ENCODE data around the gene XRCC4. TPM values are rescaled to one million over a fixed set of nuclear protein-coding genes. Genes with fewer than 3 reads are reported as not detected.
A peak's percentile ranks its signal among the peaks of the same experiment; 100 is the strongest.
"Not testable (repeated sequence)": the region's sequence is repeated elsewhere in the genome, so short reads cannot be mapped to it uniquely, and the experiment has no call there.

XRCC4 gene
- total RNA-seq, 1 experiment from 2014 or later, result 15.6 TPM

DNA sequence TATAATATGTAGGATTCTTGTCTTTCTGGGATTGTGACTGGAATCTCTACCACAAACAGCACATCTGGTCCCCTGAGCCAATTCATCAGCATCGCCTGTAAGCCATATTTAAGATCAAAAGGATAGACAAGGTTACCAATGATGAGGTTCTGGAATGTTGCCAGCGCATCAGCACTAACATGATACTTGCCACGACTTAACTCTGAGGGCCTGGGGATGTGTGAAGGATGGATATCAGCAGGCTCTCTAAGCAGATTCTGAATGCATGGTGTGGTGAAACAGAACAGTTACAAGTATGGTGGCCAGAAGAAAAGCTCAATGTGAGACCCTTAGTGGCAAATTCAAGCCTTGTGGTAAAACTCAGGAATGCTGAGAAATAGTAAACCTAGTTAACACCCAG, 143.0 kb downstream of the XRCC4 start:
- no peak for DNase-seq (ENCODE audit: low read depth)
- in situ Hi-C loops (cut with HindIII; ENCODE audit: low pct_unique_long_range_greater_than_20kb, low sequenced_read_pairs), result no loop called here

DNA sequence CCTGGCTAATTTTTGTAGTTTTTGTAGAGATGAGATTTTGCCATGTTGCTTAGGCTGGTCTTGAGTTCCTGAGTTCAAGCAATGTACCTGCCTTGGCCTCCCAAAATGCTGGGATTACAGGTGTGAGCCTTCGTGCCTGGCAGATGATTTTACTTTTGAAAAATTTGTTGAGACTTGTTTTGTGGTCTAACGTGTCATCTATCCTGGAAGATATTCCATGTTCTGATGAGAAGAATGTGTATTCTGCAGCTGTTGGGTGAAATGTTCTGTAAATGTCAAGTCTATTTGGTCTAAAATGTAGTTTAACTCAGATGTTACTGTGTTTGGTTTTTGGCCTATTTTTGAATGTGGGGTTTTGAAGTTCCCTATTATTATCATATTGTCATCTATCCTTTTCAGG, 145.6 kb downstream of the XRCC4 start:
- no peak for DNase-seq (ENCODE audit: low read depth)
- in situ Hi-C loops (cut with HindIII; ENCODE audit: low pct_unique_long_range_greater_than_20kb, low sequenced_read_pairs), result no loop called here

DNA sequence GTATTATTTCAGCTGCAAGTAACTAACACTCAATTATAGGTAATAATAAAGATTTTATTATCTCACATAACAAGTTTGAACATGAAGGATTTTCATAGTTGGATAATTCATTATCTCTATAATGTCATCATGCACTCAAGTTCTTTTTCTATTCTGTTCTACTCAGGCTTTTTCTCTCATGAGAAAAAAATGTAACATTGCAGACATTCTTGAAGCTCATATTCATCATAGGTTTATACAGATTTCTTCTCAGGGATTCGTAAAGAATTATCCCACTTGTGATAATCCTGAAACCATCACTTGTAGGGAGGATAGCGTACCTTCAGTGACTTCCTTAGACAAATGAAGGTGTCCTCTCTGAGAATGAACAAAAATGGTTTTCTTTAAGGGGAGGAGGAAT, 150.3 kb downstream of the XRCC4 start:
- in situ Hi-C loops (cut with HindIII; ENCODE audit: low pct_unique_long_range_greater_than_20kb, low sequenced_read_pairs), result no loop called here
- no peak for DNase-seq (ENCODE audit: low read depth)

DNA sequence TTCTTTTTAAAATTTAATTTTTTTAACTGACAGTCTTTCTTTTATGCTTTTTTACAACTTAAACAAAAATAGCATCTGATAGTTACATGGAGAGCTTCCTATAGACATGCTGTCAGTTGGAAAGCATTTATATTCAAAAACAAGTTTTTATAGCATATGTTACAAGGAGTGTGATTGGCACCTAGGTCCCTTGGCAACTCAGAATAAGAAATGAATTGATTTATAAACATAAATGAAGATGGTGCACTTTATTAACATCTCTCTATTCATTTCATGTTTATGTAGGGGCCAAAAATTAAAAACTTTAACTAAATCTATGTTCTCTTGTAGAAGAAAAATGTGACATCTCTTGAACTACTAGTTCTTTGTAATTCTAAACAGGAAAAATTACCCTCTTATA, 153.2 kb downstream of the XRCC4 start:
- in situ Hi-C loops (cut with HindIII; ENCODE audit: low pct_unique_long_range_greater_than_20kb, low sequenced_read_pairs), result no loop called here
- DNase-seq (ENCODE audit: low read depth), result no peak

DNA sequence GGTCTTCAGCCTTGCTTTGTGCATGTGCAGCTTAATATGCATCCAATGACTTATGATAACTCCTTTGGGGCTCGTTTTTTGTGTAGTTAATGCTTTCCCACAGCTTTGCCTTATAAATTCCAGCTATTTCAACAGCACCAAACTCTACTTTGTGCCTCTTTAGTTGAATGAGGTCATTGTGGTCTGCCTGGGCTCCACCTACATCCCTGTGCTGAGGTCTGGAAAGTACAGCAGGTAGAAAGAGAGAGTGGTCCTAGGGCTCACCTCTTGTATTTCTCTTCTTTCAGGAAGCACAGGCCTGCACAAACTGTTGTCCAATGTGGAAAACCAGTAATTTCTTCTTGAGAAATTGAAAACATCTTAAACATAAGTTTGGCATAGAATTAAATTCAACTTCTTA, 167.2 kb downstream of the XRCC4 start:
- no peak for DNase-seq (ENCODE audit: low read depth)
- in situ Hi-C loops (cut with HindIII; ENCODE audit: low pct_unique_long_range_greater_than_20kb, low sequenced_read_pairs), result no loop called here

DNA sequence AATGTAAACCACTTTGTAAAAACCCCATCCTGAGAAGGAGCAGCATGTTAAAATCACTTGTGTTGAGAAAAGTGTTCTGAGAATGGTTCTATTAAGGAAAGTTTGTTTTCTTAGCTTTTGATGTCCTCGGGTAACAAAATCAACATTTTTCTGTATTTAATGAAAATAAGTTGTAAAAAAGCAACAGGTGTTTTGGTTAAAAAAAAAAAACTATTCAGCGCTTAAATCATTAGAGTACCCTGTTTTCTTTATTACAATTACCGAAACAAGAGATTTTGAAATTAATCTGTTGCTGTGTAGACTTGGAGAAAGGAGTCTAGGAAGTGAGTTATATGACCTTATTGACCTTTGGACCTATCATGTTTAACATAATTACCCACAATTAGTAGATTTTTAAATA, 167.7 kb downstream of the XRCC4 start:
- in situ Hi-C loops (cut with HindIII; ENCODE audit: low pct_unique_long_range_greater_than_20kb, low sequenced_read_pairs), result no loop called here
- DNase-seq (ENCODE audit: low read depth), result no peak

DNA sequence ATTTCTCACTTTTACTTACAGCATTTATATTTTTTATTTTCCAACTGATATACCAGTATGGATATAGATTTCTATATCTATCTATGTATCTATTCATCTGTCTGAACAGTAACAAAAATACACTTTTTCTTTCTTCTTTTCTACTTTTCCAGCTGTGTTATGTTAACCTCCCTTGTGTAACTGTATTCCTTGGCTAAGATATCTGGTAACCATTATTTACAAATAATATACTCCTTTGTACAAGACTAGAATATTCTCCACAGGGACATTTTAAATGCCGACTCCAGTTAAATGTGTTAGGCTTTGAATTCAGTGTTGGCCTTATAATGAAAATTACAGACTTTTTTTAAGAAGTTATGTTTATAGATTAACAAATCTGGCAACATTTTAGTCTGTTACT, 168.7 kb downstream of the XRCC4 start:
- DNase-seq (ENCODE audit: low read depth), result no peak
- in situ Hi-C loops (cut with HindIII; ENCODE audit: low pct_unique_long_range_greater_than_20kb, low sequenced_read_pairs), result no loop called here

DNA sequence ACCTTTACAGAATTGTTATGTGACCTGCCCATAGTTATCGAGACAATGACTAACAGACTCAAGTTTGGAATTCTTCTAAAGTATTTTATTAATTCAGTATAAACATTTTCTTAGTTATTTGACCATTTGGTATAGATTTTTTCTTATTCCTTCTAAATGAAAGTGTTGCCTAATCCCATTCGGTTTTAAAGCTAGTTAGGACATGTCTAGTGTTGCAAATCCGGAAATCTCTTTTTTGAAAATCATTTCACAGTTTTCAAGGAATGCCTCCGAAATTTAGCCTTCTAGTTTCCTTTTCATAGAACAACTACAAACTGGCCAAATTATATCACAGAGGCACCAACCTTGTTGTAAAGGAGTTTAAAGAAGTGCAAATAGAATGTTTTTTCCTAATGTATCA, 171.8 kb downstream of the XRCC4 start:
- in situ Hi-C loops (cut with HindIII; ENCODE audit: low pct_unique_long_range_greater_than_20kb, low sequenced_read_pairs), result no loop called here
- DNase-seq (ENCODE audit: low read depth), result no peak

DNA sequence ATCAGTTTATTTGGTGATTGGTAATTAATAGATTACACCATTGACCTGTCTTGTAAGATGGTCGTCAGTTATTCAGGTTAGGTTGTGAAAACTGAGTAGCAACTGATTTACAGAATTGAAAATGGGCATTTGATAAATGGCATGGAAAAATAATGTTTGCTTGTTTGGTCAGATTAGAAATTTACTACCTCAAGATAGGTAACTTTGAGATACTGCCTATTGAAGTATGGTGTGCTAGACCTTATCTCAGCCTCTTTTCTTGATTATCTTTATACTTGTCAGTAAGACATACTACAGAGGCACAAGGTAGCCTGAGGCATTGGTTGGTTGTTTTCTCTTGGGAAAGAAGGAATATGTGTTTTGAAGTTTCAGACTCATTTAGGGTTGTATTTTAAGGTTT, 174.5 kb downstream of the XRCC4 start:
- DNase-seq (ENCODE audit: low read depth), result no peak
- in situ Hi-C loops (cut with HindIII; ENCODE audit: low pct_unique_long_range_greater_than_20kb, low sequenced_read_pairs), result no loop called here

DNA sequence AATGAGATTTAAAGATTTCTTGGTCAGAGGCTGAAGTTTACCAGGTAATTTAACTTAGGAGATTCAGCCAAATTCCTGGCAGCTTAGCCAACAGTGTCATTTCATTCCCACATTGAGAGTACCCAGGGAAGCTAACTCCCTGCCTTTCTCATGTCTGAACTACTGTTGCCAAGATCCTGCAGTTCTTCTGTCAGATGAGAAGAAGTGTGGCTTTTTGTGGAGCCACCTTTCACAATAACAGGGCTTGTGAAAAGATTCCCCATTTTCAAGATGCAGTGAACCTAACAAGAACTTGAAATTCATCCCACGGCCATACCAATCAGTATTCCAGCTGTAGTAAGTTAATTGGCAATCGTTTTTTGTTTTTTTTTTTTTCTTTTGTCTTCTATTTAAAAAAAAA, 176.4 kb downstream of the XRCC4 start:
- no peak for DNase-seq (ENCODE audit: low read depth)
- in situ Hi-C loops (cut with HindIII; ENCODE audit: low pct_unique_long_range_greater_than_20kb, low sequenced_read_pairs), result no loop called here

DNA sequence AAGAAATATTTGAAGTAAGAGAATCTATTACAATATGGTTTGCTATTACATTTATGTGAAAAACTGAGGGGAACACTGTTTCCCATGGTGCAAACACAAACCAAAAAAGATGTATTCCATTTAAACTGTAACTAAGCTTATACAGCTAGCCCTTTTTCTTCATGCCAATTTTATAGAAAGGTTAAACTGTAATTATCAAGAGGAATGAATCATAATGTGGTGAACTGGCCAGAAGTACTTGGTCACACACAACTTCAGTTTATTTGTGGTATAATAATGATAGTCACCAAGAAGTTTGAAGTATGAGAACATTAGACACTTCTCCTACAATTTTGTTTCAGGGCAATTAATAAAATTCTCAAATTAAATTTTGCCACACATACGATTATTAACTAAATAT, 177.9 kb downstream of the XRCC4 start:
- no peak for DNase-seq (ENCODE audit: low read depth)
- in situ Hi-C loops (cut with HindIII; ENCODE audit: low pct_unique_long_range_greater_than_20kb, low sequenced_read_pairs), result no loop called here

DNA sequence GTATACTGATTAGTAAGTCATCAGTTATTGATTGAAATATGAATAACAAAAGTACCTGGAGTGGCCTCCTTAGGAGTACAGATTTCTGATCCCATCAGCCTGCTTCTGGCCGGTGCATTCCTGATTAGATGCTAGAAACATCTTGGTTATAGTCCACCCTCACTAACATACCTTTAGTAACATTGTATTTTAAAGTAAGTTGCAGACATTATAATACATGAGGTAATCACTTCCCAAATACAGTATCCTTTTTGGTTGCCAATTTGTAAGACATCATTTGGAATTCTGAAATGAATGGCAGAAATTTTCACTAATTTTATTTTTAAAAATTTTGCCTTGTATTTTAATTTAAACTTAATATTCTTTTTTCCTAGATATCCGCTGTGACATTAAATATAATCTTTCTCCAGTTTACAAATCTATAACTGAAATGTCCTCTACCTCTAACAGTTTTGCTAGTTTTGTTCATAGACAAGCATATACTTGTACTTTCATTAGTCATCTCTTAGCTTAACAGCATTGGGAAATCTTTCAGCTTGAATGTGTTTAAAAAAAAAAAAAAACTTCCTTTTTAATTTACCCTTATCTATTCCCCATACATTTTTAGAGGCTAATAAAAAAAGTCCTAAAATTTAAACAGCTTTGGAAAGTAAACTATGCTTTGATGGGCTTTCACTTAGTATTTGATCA, 178.9 kb downstream of the XRCC4 start:
- no peak for DNase-seq (ENCODE audit: low read depth)
- in situ Hi-C loops (cut with HindIII; ENCODE audit: low pct_unique_long_range_greater_than_20kb, low sequenced_read_pairs), result no loop called here

DNA sequence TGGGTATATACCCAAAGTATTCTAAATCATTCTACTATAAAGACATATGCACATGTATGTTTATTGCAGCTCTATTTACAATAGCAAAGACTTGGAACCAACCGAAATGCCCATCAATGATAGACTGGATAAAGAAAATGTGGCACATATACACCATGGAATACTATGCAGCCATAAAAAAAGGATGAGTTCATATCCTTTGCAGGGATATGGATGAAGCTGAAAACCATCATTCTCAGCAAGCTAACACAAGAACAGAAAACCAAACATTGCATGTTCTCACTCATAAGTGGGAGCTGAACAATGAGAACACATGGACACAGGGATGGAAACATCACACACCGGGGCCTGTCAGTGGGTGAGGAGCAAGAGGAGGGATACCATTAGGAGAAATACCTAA, 180.3 kb downstream of the XRCC4 start:
- in situ Hi-C loops (cut with HindIII; ENCODE audit: low pct_unique_long_range_greater_than_20kb, low sequenced_read_pairs); DNase-seq (ENCODE audit: low read depth): not testable (repeated sequence)

DNA sequence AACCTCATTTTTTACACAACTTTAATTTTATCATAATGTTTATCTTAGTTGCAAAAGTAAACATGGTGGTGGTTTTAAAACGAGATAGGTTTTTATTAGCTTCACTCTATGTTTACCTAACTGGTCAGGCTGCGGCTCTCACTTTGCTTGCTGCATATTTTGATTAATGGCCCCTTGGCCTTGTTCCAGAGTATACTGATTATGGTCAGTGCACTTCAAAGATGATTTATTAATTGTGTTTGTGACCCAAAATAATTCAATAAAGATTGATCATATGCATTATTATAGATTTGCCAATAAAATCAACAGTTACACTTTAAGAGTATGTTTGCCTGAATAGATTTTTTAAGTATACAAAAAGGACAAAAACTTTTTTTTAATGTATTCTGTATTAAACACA, 188.0 kb downstream of the XRCC4 start:
- in situ Hi-C loops (cut with HindIII; ENCODE audit: low pct_unique_long_range_greater_than_20kb, low sequenced_read_pairs), result no loop called here
- peak; percentile 32 for DNase-seq (ENCODE audit: low read depth)

DNA sequence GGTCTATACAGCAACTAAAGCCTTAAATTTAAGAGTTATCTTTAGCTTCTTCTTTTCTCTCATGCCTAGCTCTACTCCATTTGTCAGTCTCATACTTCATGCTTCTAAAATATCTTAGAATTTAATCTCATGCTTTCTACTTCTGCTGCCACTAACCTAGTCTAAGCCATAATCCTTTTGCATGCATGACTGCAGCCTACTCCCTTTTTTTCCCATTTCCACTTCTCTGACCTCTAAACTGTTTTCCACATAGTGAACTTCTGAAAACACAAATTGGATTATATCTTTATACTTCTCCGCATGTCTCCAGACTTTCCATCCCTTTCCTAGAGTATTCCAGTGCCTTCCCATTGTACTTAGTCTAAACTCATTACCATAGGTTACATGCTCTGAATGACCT, 193.0 kb downstream of the XRCC4 start:
- in situ Hi-C loops (cut with HindIII; ENCODE audit: low pct_unique_long_range_greater_than_20kb, low sequenced_read_pairs), result no loop called here
- no peak for DNase-seq (ENCODE audit: low read depth)

DNA sequence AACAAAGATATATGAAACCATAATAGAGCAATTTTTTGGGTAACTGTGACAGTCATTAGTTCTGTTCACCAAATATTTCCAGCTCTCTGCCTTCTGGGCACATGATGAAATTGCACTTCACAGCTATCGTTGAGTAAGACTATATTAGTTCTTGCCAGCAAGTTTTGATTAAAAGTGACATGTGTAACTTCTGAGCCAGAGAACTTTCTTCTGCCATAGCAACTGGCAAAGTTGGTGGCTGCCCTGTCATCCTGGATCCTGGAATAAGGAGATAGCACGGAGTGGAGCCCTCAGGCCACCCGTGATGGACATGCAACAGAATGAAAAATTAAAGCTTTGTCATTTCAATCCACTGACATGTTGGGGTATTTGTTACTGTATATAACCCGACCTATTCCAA, 199.8 kb downstream of the XRCC4 start:
- in situ Hi-C loops (cut with HindIII; ENCODE audit: low pct_unique_long_range_greater_than_20kb, low sequenced_read_pairs), result no loop called here
- no peak for DNase-seq (ENCODE audit: low read depth)

DNA sequence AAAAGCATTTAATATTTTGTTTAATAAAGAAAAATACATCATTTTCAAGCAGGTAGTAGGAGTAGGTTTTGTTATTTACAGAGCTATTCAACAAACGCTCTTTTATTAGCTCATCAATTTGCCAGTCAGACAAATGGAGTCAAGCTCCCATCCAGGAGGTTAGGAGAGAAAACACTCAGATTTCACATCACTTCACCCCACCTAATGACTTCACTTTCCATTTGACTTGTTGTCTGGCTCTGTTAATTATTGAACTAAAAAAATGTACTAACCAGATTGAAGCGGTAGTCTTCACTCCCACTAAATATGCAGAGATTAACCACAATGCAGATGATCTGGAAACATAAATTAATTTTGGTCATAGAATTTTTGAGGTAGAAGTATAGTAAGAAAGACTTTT, 200.6 kb downstream of the XRCC4 start:
- in situ Hi-C loops (cut with HindIII; ENCODE audit: low pct_unique_long_range_greater_than_20kb, low sequenced_read_pairs), result no loop called here
- peak; percentile 40 for DNase-seq (ENCODE audit: low read depth)

DNA sequence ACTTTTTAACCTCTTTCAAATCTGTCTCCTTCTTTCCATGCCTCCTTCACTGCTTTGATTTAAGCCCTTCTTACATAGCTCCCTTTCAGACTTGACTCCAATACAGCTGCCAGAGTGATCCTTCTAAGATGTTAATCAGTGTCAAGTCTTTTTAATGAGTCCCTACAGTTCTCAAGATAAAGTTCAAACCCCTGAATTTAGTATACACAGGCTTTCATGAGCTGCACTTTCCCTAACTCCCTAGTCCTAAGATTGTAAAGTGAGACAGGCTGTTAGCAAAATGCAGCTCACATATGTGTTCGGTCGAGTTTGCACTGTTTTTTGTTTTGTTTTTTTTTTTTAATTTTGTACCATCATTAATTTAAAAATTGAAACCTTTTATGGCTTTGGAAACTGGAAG, 203.8 kb downstream of the XRCC4 start:
- DNase-seq (ENCODE audit: low read depth), result no peak
- in situ Hi-C loops (cut with HindIII; ENCODE audit: low pct_unique_long_range_greater_than_20kb, low sequenced_read_pairs), result no loop called here

DNA sequence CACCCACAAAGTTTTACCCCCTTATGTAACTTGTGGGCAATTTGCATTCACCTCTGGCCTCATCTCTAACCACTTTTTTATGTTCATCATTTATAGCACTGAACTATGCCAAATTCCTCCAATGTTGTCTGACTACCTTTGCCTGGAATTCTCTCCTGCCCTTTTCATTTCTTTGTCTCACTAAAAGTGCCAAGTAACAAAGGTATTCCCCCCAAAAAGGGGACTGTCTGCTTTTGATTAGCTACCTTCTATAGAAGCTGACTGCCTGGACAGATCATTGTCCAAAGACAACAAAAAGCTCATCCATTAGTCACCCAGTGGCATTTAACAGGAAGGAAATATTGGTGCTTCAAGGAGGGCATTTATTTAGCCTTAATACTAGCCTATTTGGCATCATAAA, 204.3 kb downstream of the XRCC4 start:
- in situ Hi-C loops (cut with HindIII; ENCODE audit: low pct_unique_long_range_greater_than_20kb, low sequenced_read_pairs), result no loop called here
- DNase-seq (ENCODE audit: low read depth), result peak; percentile 88

DNA sequence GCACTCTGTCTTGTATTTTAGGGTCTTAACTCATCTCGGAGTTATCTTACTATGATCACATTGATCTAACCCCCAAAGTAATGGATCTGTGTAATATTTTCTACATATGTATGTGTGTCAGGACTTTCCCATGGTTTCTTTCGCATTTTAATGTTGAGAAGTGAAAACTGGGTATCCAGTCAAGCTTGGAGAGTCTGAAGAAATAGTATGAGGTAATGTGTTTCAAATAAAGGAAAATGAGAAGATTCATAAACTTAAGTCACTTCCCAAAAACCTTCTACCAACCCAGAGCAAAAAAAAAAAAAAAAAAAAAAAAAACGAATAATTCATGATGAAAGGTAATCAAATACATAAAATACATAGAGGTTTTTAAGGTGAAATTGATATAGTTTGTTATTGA, 206.4 kb downstream of the XRCC4 start:
- in situ Hi-C loops (cut with HindIII; ENCODE audit: low pct_unique_long_range_greater_than_20kb, low sequenced_read_pairs), result no loop called here
- DNase-seq (ENCODE audit: low read depth), result no peak

Measured in Caki2 (cell line).